NCI-H748 (cell line): ENCODE data around the gene DRGX.

Experiments
- DNase-seq: peaks from one replicate; lab custom pipeline; 2025; ENCODE audit not compliant: unreplicated experiment; lab: John Stamatoyannopoulos, UW

Gene DRGX

DNA sequence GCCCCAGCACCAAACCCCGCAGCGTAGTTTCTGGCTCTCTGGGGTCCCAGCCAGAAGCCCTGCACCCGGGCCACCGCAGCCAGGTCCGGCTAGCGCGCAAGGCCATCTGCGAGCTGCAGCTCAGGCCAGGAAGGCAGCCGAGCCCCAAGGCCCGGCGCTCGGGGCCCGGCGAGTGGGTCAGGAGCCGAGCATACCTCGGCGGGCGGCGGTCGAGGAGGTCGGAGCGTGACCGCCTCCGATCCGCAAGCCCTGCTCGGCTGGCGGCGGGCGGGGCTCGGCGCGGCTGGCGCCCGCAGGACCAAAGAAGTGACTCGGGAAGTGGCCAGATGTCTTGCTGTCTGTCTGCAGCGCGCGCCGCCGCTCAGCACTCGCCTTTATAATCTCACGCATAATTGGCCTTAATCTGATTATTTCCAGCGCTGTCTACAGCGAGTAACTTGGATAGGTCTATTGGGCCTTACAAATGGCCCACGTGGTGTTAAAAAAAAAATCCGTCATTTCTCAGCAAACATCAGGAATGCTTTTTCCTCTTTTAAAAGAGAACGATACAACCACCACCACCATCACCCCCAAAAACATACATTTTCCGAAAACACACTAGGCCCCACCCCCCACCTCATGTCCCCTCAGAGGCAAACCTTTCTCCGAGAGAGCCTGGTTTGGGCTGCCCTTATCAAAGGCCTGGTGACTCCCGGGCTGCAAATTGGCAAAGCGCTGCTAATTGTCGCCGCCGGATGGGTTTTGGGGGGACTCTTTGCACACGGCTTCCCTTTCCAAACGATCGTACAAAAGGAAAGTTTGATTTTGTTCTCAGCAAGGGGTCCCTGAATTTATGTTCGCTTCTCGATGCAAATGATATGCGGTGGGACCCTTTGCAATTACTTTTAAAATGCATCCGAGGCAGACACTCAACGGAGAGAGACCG lies at the start of gene DRGX:
Gene DRGX, minus strand, starts transcription at position 349 of the 925 bp plus-strand sequence. CDS start 649 bp downstream, outside the sequence.
- DNase-seq, result peak; percentile 37

- DNase-seq, result no peak
Observed at GRCh38 chr10:49444349-49444748, 48.5 kb upstream of the DRGX start.

GRCh38 chr10:49442863-49443262 lies 47.0 kb upstream of the DRGX start:
- no peak for DNase-seq

DNA sequence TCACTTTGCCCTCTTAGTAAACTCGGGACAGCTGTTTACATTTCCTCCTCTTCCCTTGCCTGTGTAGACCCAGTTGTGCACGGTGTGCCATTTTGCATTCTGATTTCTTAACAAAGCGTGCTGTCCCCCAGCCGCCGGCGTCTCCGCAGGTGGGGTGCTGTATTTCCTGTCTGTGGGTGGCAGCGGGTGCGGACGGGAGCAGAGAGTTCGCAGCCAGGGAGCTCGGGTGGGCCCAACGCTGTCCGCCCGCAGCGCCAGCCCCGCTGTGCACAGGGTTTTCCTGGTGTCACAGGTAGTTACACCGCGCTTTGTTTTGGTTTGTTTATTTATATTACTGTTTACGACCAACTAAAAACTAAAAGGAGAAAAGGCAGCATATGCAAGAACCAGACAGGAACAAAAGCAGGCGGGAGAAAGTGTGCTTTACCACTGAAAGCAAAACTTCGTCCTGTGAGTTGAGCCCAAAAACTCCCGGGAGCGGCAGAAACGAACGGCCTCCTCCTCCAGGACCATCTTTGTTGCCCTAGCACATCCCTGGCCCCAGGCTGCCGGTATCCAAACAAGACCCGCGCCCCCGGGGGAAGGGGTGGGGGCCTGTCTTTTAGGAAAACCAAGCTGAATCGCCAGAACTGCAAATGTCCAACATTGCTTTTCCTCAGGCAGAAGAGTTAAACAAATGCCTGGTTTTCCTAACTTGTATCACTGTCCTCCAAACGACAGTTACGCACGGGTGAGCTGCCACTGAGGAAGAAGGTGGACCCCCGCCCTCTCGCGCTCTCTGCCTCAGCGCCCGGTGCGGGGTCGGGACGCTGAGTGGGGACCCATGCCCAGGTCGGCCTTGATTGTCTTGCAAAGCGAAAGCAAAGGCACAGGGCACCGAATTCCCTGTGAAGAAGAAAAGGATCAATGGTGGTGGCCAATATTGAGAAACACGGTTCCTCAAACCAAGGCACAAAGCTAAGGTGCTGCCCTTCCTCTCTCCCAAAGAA lies 45.9 kb upstream of the DRGX start:
- no peak for DNase-seq

DNA sequence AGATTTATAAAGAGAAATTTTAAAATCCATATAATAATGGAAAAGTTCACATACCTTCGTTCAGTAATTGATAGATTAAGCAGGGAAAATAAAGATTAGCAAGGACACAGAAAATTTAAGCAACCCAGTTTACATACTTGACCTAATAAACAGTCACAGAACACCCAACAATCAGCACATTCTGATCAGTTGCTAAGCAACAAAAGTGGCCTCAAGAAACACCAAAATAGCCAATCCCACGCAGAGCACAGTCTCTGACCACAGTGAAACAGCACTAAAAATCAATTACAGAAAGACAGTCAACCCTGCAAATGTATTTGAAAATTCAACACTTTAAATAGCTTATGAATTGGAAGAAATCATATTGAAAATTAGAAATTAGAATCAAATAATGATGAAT lies 39.3 kb upstream of the DRGX start:
- DNase-seq, result peak; percentile 53

DNA sequence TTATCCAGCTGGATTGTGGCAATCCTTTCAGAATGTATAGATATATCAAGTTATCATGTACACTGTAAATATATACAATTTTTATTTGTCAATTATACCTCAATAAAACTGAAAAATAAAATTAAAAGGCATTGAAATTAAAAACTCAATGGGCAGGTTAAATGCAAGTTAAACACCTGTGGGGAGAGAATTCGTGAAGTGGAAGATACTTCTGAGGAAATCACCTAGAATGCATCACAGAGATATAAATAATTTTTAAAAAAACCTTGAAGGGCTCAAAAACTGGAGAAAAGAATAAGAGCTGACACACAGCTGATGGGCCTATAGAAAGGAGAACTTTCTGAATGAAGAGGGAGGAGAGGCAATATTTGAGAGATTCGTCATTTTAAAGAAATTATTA lies 37.2 kb upstream of the DRGX start:
- no peak for DNase-seq

DNA sequence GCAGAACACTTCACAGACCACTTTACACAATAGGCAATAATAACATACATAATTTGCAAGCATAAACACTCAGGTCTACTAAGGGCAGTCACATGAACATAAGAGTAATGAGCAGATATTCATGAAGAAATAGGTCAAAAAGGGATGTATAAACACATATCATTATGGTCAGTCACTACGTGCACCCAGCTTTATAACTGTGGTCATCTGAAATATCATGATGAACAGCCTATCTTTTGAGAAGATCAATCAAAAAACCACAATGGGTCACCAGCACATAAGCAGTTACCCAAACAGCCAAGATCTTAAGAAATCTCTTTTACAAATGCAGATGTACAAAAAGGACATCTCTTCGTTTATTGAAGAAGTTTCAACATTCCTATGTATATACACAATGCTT lies 35.5 kb upstream of the DRGX start:
- DNase-seq, result no peak

- DNase-seq, result no peak
Observed at GRCh38 chr10:49429458-49429857, 33.6 kb upstream of the DRGX start.

DNA sequence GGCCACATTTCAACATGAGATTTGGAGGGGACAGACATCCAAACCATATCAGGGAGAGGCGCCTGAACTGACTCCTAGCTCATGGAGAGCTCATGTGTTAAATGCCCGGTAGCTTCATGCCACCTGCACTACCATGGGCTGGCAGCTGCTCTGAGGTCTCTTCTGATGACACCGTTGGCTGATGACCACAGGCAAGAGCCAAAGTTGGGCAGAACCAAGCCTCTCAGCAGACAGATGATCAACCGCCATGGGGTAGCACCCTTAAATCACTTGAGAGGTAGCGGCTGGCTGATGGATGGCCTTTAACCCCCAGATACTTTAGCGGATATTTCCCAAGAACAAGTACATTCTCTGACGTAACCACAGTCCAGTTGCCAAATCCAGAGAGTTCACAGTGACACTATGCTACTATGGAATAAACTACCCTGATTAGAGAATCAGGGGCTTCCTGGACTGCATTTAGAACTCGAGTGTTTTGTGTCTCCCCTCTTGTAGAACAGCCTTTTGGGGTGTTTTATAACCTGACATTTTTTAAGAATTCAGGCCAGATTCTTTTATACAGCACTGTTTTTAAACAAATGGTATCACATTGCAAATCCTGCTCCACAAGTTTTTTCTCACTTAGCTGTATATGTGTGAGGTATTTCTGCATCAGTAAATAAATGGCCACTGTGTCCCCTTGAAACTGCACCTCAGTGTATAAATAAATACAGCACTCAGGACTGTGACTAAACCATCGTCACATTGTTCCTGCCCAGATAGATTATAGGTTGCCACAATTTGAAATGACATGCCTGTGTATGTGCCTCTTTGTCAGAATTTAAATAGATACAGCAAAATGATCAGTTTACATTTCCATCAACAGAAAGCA lies 30.8 kb upstream of the DRGX start:
- DNase-seq, result no peak

GRCh38 chr10:49419005-49419404 lies 23.1 kb upstream of the DRGX start:
- DNase-seq, result peak; percentile 27

GRCh38 chr10:49418328-49418727 lies 22.4 kb upstream of the DRGX start:
- no peak for DNase-seq

- DNase-seq, result no peak
Observed at GRCh38 chr10:49418053-49418326, 22.1 kb upstream of the DRGX start.

DNA sequence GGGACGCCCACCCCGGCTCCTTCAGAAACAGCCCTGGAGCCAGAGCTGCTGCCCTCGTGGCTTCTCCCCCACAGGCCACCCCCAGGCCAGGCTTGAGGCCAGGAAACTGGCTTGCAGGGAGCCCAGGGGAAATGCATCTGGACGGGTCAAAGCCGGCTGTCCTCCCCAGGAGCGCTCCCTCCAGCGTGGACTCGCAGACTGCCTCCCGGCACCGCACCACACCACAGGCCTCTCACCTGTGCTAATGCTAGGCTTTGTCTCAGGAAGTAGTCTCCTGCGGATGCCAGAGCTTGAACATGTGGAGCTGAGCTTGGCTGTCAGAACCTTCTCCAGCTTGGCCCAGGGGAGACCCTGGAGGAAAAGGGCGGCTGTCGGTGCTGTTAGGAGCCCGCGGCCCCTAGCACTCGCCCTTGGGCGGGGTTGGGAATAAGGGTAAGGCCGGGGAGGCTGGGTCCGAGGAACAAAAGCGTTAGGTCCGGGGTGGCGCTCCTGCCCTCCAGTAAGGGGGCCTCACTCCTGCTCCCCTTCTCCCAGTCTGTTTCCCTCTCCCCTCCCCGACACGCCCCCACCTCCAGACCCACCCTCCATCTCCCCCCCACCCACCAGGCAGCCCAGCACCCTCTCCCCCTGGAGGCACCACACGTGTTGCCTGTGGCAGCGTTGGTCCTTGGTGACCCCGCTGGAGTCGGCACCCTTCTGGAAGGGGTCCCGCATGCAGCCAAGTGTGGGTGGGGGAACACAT lies 21.6 kb upstream of the DRGX start:
- DNase-seq, result no peak

DNA sequence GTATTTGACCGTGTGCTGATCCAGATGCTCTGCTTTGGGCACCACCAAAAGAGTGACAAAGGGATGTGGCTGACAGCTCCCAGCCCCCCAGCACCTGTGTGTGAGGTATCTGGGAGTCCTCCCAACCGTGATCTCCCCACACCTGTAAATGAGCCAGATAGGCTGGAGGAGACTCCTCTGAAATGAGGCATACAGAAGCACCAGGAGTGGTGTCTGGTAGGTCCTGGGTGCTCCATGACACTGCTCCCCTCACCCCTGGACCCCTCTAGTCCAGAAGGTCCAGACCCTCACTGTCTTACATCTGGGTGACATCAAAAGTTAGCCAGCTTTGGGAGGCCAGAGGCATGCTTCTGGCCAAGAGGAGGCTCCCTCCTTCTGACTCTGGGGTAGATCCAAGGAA lies 20.0 kb upstream of the DRGX start:
- DNase-seq, result no peak

DNA sequence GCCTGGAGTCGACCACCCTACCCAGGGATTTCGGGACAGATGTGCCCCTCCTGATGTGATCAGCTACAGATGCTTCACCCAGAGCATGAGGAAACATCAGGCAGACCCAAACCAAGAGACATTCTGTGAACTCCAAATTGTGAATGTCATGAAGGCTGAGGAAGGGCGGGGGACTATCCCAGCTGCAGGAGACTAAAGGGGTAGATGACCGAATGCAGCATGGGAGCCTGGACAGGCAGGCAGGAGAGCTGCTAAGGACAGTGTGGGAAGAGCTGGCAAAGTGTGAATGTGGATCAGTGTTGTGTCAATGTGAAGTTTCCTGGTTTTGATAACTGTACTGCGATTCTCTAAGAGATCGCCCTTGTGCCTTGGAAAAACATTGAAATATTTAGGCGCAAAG lies 19.2 kb upstream of the DRGX start:
- DNase-seq, result no peak

DNA sequence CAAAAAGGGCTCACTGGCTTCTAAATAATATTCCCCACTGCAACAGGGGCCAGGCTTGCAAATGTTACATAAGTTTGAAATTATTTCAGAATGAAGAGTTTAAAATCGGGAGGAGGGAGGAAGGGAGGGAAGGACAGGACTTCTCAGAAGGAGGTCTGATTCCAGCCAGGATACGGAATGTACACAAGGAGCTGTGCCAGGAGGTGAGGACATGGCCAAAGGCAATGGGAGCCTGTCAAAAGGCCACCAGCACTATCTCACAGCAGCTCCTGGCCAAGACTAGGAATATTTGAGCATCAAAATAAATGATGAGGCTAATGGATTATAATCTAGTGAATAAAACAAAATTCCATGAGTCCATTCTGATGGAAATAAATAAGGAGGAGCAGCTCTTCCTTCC lies 18.6 kb upstream of the DRGX start:
- DNase-seq, result no peak

GRCh38 chr10:49412571-49412970 lies 16.7 kb upstream of the DRGX start:
- DNase-seq, result no peak

DNA sequence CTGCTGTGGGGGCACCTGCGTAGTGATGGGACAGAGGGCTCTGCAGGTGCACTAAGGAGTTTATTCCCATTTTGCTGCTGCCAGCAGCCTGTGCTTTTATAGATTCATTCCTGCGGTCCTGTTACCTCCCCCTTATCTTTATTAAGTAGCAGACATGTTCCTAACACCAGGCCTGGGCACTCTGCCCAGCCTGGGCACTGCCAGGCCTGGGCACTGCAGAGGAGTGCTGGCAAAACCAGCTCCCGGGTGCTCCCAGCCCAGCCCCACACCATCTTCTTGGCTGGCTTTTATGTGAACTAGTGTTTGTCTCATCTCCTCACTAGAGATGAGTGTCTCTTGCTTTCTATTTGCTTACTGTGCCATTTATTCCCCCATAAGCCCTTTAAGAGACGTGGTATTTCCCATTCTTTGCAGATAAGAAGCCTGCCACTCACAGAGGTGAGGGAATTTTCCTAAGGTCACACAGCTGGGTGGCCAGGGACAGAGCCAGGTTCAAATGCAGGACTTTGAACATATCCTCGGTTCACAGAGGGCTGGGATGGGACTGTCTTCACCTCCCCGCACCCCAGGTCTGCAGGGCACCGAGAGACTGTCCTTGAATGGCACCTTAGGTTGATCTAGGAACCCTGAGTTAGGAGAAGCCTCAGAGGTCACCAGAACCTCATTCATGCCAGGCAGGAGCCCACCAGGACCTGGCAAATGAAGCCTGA lies 14.6 kb upstream of the DRGX start:
- no peak for DNase-seq

DNA sequence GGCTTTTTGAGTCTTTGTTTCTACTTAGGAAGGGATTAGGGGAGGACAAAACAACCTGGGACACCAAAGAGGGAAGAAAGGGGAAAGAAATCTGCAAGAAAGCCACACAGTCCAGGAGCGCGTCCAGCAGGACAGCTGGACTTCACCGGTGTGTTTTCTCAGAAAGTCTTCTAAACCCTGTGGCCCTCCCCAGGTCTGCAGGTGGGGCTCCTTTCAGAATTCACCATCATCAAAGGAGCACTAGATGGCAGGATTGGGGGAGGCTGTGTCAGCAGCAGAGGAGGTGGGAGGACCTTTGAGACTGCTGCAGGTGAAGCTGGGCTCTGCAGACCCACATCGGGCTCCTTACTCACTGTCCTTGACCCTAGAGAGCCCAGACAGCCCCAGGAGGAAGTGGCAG lies 13.9 kb upstream of the DRGX start:
- DNase-seq, result no peak
